Eye (tissue), 1 donor: ENCODE measurements around the gene NFE2L1.
A peak's percentile ranks its signal among the peaks of the same experiment; 100 is the strongest.
"Not testable (repeated sequence)": the region's sequence is repeated elsewhere in the genome, so short reads cannot be mapped to it uniquely, and the experiment has no call there.

Experiments
- DNase-seq: peaks from one replicate; pipeline ENCODE4 v3.0.0-alpha.2; 2015

NFE2L1 gene

DNA sequence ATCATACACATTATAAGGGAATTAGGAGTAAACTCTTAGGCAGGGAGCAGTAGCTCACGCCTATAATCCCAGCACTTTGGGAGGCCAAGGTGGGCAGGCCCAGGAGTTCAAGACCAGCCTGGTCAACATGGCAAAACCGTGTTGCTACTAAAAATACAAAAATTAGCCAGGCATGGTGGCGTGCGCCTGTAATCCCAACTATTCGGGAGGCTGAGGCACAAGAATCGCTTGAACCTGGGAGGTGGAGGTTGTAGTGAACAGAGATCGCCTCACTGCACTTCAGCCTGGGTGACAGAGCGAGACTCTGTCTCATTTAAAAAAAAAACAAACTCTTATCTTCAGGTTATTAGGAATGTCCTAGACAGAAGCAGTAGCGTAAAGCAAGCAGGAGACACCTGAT lies 24.7 kb downstream of the NFE2L1 start:
- not testable (repeated sequence) for DNase-seq

DNA sequence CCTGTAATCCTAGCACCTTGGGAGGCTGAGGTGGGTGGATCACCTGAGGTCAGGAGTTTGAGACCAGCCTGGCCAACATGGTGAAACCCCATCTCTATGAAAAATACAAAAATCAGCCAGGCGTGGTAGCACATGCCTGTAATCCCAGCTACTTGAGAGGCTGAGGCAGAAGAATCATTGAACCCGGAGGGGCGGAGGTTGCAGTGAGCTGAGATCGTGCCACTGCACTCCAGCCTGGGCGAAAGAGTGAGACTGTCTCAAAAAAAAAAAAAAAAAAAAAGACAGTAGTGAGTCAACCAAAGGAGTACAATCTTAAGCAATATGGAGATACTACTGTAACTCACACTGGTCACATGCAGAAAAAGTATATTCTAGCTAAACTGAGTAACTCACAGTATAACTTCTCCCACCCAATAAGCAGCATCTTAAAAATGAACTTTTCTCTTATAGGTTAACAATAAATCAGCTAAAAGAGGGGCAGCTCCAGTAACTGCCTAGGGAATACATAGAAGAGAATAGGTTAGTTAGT lies 25.5 kb downstream of the NFE2L1 start:
- DNase-seq = not testable (repeated sequence)

DNA sequence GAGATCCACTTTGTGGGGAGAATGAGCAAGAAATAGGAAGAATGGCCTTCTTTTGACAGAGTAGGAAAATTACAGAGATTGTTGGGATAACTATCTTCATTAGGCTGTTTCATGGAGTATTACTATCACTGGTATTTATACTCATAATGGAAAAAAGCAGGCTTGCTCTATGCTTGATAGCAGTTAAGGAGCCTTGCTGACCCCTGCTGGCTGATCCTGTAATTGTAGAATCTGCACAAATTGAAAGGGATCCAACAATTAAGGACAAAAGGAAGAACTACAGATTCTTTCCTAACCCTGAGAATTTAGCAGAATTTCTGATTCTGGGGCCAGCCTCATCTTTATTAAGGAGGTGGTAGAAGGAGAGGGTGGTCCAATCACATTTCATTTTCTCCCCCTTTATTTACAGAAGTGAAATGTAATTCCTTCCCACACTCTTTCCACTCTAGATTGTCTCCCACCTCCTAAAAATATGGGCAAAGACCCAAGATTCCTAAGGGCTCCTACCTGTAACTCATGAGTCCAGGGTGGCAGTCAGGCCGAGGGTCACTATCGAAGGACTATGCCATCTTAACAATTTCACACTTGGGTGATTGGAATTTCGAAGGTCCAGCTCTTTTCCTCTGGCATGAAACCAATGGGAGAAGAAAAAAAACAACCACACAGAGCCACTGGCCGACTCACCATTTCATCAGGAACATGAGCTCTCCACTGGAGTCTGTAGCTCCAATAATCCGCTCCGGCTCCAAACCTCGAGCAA lies 26.3 kb downstream of the NFE2L1 start:
- peak; percentile 93 for DNase-seq

DNA sequence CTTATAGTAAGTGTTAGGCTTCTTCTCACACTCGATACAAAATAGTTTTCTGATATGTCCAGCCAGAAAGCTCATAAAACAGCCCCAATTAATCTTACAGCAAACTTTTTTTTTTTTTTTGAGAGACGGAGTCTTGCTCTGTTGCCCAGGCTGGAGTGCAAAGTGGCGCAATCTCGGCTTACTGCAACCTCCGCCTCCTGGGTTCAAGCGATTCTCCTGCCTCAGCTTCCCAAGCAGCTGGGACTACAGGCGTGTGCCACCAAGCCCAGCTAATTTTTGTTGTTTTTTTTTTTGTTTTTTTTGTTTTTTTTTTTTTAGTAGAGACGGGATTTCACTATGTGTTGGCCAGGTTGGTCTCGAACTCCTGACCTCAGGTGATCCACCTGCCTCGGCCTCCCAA lies 29.0 kb downstream of the NFE2L1 start:
- DNase-seq = not testable (repeated sequence)

DNA sequence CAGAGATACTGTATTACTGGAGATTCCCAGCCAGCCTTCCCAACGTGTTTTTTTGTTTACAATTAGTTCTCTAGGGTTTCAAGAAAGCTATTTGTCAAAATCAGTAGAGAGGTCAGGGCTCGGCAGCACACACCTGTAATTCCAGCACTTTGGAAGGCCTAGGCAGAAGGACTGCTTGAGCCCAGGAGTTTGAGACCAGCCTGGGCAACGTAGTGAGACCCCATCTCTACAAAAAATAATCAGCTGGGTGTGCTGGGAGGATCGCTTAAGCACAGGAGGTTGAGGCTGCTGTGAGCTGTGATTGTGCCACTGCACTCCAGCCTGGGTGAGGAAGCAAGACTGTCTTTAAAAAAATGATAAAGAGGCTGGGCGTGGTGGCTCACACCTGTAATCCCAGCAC lies 33.7 kb downstream of the NFE2L1 start:
- DNase-seq = no peak

DNA sequence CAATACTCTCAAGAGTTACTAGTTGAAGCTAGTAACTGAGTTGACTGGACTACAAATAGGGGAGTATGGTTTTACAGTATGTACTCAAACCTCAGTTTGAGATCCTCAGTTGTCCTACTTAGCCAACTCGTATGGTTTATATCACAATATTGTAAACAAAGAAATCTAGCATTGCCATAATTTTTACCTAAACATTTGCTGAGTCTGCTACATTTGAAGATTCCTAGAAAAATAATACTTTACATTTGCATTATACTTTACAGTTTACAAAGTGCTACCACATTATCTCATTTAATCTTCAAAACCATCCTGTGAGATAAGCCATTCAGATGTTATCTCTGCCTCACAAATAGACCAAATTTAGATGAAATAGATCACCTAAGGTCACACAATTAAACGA lies 36.8 kb downstream of the NFE2L1 start:
- DNase-seq = no peak

DNA sequence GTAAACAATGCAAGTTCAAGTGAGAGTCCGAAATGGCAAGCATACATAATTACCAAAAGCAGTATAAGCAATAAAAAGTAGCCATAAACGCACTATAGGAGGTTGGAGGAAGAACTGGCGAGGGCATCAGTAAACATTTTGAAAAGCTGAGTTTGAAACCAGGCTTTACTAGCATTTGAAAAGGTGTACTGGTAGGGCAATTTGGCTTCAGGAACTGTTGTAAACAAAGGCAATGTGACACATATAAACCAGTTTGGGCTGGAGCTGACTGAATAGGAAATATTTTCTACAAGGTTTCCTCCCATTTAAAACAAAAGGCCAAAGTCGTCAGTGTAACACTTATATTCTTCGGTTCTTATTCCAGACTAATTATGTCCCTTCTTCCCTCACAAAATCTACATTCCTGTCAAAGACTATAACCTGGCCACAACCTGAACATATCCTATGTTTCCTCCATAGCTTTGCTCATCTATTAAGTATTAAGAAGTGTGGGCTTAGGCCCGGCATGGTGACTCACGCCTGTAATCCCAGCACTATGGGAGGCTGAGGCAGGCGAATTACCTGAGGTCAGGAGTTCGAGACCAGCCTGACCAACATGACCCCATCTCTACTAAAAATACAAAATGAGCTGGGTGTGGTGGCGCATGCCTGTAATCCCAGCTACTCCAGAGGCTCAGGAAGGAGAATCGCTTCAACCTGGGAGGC lies 45.3 kb downstream of the NFE2L1 start:
- no peak for DNase-seq

DNA sequence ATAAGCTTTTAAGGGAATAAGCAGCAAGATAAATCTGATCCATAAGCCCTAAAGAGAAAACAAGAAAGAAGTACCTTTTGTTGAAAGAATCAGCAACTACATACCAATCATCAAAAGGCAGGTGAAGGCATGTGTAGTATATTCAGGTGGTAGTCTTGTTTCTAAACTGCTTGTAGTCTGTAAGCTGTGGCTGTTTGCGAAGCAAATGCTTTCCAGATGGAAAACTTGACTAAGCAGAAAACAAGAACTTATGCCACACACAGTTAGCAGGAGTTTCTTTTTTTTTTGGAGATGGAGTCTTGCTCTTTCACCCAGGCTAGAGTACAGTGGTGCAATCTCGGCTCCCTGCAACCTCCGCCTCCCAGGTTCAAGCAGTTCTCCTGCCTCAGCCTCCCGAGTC lies 47.5 kb downstream of the NFE2L1 start:
- no peak for DNase-seq

DNA sequence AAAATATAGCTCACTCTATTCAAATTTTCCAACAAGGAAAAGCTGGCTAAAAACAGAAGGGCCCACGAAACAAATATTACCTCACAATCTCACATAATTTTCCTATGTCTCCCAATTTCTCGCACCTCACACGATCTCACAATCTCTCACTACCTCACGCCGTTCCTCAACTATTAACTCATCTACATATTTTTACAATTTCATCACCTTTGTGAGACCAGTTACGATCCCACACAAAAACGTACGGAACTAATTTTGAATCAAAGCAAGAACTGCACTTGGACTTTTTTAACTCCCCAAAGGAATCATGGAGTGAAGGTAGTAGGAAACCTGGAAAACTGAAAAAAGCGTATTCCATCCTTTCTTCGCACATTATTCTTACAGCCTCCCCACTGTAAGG lies 52.0 kb downstream of the NFE2L1 start:
- no peak for DNase-seq

DNA sequence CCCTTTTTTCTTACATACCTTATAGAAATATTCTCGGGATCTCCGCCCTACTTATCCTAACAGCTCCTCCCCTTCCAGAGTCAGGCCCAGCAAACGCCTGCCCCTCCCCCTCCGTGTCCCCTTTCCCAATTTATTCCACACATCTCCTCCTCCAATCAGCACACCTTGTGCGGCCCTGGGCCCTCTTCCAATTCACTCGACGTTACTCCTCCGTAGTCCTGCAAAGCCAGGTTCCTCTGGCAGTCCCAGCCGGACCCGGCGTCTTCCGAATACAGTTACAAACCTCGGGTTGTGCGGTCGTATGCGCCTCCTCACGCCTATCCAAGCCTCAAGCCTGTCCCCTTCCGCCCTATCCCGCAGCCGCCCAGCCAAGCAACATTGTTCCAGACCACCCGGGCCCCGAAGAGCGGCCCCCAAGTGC lies 52.4 kb downstream of the NFE2L1 start:
- DNase-seq = peak; percentile 85

DNA sequence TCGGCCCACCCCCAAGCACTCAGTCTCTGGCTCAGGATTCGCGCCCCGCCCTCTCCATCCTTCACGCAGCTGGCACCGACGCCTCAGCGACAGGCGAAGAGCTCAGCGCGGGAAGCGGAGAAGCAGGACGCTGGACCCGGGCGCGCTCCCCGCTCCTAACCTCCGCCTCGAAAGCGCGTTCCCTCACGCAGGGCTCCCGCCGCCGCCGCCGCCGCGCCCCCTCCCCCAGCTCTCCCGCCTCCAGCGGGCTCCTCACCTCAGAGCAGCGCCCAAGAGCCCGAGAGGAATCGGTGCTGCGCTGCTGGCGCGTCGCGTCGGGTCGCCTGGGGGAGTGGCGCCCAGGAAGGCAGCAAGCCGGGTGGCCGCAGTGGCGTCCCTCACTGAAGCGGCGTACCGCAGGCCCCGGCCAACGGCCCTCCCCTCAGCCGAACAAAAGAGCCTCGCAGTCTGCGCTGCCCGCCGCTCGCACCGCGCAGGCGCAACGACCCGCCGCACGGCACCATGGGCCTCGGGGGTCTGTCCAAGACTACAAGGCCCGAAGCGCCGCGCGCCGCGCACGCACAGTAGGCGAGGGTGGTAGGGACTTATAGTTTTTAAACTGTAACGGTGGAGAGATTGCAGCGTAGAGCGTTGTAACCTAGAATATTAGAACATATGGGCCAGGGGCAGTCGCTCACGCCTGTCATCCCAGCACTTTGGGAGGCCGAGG lies 53.0 kb downstream of the NFE2L1 start, which contains the start of gene CBX1:
CBX1 (minus strand) TSS at position 467 of the 709 bp plus-strand sequence. CDS start 24,474 bp downstream, outside the sequence.
- peak; percentile 98 for DNase-seq

DNA sequence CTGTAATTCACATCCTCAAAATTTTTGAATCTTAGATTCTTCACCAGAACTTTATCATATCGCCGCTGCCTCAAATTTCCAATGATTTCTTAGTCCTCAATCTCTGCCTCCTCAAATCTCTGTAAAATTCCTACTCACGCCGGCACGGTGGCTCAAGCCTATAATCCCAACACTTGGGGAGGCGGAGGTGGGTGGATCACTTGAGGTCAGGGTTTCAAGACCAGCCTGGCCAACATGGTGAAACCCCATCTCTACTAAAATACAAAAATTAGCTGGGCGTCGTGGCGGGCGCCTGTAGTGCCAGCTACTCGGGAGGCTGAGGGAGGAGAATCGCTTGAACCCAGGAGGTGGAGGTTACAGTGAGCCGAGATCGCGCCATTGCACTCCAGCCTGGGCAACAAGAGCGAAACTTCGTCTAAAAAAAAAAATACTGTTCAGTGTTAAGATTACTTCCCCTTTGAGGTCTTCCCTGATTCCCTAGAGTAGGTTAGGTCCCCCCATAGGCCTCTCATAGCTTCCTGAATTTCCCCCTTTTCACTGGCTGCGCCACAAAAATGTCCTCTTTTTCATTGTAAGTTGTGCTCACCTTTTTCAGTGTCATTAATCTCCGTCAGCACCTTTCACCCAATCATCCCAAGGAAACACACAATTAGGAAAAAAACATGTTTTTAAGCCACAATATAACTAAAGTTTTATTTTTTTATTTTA lies 54.0 kb downstream of the NFE2L1 start:
- DNase-seq = no peak

DNA sequence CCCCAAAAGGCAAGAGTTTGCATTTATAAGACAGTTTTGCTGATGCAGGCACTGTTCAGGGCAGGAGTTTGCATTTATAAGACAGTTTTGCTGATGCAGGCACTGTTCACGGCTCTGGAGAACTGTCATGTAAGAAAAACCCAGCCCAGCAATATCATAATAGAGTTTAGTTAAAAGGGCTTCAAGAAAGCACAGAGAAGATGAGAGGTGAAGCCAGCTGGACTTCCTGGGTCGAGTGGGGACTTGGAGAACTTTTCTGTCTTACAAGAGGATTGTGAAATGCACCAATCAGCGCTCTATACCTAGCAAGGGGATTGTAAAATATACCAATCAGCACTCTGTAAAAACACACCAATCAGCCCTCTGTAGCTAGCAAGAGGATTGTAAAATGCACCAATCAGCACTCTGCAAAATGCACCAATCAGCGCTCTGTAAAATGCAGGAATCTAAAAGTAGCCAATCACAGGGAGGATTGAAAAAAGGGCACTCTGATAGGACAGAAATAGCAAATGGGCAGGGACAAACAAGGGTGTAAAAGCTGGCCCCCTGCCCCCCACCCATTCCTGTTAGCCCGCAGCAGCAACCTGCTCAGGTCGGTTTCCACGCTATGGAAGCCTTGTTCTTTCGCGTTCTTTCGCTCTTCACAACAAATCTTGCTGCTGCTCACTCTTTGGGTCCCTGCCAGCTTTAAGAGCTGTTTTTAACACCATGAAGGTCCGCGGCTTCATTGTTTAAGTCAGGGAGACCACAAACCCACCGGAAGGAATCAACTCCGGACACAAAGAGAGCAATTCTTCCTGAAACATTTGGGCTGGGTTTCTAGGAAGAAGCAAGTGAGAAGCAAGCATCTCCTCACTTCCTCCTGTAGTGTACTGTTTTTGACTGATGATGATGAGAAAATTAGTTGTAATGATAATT lies 54.9 kb downstream of the NFE2L1 start:
- no peak for DNase-seq

DNA sequence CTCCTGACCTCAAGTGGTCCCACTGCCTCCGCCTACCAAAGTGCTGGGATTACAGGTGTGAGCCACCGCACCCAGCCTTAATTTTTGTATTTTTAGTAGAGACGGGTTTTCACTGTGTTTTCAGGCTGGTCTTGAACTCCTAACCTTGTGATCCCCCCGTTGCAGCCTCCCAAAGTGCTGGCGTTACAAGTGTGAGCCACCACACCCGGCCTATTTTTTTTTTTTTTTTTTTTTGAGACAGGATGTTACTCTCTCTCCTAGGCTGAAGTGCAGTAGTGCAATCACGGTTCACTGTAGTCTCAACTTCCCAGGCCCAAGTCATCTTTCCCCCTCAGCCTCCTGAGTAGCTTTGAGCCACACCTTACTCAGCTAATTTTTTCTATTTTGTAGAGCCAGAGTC lies 56.3 kb downstream of the NFE2L1 start:
- DNase-seq = no peak

DNA sequence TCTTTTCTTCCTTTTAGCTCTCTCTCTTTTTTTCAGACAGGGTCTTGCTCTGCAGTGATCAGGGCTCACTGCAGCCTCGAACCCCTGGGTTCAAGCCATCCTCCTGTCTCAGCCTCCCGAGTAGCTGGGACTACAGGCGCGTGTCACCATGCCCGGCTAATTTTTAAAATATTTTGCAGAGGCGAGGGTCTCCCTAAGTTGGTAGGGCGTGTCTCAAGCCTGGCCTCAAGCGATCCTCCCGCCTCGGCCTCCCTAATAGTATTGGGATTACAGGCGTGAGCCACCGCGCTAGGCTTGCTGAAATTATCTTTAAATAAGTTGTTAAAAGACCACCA lies 58.6 kb downstream of the NFE2L1 start:
- no peak for DNase-seq

DNA sequence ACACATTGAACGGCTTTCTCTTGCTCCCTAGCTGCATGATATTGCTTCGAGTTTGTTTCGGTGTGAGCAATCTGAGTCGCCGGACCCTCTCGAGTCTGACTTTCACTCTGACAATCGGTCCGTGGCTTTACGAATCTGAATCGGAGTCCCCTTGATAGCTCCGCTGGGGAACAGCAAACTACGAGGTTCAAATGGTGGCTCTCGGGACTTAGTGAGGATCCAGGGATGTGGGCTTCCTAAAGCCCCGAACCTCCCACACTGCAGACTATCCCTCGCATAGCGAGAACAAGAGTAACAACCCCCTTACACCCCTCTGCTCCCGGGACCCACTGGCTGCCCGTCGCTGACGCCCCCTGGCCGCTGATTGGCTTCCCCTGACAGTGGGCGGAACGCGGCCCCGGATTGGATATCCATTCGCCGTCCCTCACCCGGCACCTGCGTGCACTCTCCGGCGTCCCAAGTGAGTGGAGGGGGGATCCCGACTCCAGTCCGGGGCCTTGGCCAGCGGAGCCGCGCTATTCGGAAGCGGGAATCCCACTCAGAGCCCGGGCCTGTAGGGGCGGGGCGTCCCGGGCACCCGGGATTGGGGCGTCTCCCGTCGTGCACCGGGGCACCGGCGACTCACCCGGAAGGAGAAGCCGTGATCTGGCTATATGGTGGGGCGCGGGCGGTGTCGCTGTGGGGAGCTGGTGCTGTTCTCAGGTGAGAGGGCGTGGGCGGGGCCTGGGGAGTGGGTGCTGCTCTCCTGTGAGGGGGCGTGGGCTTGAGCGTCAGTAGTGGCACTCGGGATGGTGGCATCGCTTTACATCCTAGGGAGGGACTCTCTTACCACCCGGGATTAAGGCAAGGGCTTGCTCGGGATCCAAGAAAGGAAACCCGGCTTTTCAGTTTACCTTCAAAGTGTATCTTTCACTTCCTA lies 59.2 kb downstream of the NFE2L1 start, which contains the start of gene SNX11:
SNX11 (plus strand) TSS at position 630 of the 919 bp plus-strand sequence. CDS start 4,278 bp downstream, outside the sequence.
- peak; percentile 96 for DNase-seq

DNA sequence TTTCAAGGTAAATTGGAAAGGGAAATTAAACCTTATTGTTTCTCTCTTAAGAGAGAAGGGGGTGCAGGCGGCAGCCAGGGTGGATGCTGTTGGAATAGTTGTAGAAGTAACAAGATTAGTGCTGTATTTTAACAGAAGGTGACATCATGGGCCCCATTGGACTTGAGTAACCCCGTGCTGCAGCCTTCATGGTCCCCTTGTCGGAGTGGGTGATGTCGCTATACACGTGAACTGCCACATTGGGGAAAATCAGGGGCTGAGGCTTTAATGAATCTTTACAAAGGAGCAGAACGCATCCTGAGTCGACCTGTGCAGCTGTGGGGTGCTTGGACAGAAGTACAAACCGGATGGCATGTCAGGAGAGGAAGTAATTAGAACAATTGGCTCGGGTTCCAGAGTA lies 62.6 kb downstream of the NFE2L1 start:
- DNase-seq = no peak
